T-helper 1 cell treated with Interleukin-12 subunit alpha and Interleukin-12 subunit beta and Interleukin-4 antibody, amounts not matched to agents 30 μg/mL and 1 μg/mL, for 36 hours (primary cell): ENCODE measurements around the gene UBE2U.
"Not testable (repeated sequence)": the region's sequence is repeated elsewhere in the genome, so short reads cannot be mapped to it uniquely, and the experiment has no call there.

Experiments used
- H3K27ac Mint-ChIP-seq: one replicate; pipeline ENCODE4 v1.8.0; 2021; ENCODE audit warnings: mild to moderate bottlenecking, mixed read lengths
- H3K27me3 Mint-ChIP-seq: one replicate; pipeline ENCODE4 v1.8.0; 2021; ENCODE audit warnings: low read depth, mixed read lengths
- H3K36me3 Mint-ChIP-seq: one replicate; pipeline ENCODE4 v1.8.0; 2021; ENCODE audit warnings: low read depth, mixed read lengths
- H3K4me1 Mint-ChIP-seq: one replicate; pipeline ENCODE4 v1.8.0; 2021; ENCODE audit warnings: low read depth, mixed read lengths
- H3K4me3 Mint-ChIP-seq: one replicate; pipeline ENCODE4 v1.8.0; 2021; ENCODE audit warnings: mild to moderate bottlenecking, moderate library complexity, mixed read lengths
- H3K9me3 Mint-ChIP-seq: one replicate; pipeline ENCODE4 v1.8.0; 2021; ENCODE audit warnings: mixed read lengths

Gene UBE2U

DNA sequence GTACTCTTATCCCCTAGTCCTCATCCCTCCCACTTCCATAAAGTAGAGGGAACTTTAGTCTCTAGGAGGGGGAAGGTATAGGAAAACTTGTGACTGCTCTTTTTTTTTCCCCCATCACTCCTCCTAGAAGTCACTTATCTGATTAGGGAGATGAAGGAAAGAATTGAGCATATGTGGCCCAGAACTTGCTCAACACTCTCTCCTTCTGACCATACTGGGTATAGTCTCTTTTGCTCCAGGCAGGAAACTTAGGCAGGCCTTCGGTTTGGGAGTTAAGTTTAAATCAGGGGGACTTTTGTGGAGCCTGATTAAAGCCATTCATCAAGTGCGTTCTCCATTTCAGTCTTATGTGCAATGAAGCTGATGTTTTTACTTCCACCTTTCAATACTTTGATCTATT lies 5.8 kb downstream of the UBE2U start:
- Mint-ChIP-seq H3K36me3 (no peaks in the 10 kb centered on the region), H3K27ac (no peak overlapping the region), H3K9me3 (no peaks in the 10 kb centered on the region), H3K27me3 (peaks cover 23% of the 10 kb centered on the region), H3K4me1 (no peaks in the 10 kb centered on the region), H3K4me3 (no peak overlapping the region)

DNA sequence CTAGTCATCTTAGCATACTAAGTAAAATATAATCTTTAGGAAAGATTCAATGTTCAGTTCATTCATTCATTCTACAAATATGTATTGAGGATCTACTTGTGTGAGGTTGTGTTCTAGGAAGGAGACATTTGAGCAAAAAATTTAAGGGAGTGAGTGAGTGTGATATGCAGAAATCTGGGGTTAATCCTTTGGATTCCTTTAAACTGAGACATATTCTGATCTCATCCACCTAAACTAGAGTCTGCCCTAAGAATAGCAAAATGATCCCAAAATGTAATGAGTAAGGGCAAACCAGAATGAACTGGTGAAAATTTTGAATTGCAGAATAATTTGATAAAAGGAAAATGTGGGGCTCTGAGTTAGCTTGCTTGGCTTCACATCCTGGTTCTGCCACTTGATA lies 8.6 kb downstream of the UBE2U start:
- Mint-ChIP-seq H3K4me3 (no peak overlapping the region), H3K9me3 (no peaks in the 10 kb centered on the region), H3K4me1 (no peaks in the 10 kb centered on the region), H3K27ac (no peak overlapping the region), H3K27me3 (peaks cover 28% of the 10 kb centered on the region), H3K36me3 (no peaks in the 10 kb centered on the region)

DNA sequence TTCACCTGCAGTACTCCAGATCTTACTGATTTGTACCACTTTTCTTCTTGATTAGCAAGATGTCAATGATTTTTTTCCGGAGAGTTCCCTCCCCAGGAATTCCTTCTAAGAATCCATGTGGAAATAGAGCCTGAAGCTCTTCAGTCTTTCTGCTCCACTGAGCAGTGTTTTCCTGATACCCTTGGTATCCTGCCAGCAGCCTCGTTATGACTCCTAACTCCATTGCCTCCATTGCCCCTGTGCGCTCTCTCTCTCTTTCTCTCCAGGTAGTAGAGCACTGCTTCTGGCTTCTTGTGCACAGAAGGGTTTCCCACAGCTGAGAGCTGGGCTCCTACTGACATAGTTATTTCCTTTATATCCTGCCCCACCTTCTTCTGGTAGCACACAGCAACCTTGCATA lies 12.2 kb downstream of the UBE2U start:
- no peaks in the 10 kb centered on the region for H3K4me1 Mint-ChIP-seq
- H3K36me3 Mint-ChIP-seq: no peaks in the 10 kb centered on the region
- no peak overlapping the region for H3K27ac Mint-ChIP-seq
- H3K9me3 Mint-ChIP-seq: no peaks in the 10 kb centered on the region
- H3K4me3 Mint-ChIP-seq: no peak overlapping the region
- H3K27me3 Mint-ChIP-seq: peaks cover 34% of the 10 kb centered on the region

DNA sequence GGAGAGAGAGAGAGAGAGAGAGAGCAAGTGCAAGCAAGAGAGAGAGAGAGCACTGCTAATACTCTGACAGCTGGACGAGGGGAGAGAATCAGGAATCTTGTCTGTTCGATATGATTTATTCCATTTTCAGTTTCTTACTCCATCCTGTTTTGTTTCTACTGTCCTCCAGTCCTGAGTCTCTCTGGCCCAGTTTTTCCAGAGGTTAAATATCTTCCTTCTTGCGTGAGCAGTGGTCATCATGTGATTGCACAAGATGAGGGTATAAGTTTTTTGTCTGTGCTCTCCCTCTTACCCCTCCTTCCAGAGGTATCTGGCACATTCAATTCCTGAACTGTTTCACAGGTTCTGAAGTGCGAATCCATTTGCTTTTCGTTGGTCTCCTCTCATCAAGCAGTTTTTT lies 16.8 kb downstream of the UBE2U start:
- H3K4me3 Mint-ChIP-seq: no peak overlapping the region
- peaks cover 26% of the 10 kb centered on the region for H3K27me3 Mint-ChIP-seq
- H3K27ac Mint-ChIP-seq: no peak overlapping the region
- peaks cover 8% of the 10 kb centered on the region for H3K4me1 Mint-ChIP-seq
- no peaks in the 10 kb centered on the region for H3K9me3 Mint-ChIP-seq
- H3K36me3 Mint-ChIP-seq: no peaks in the 10 kb centered on the region

DNA sequence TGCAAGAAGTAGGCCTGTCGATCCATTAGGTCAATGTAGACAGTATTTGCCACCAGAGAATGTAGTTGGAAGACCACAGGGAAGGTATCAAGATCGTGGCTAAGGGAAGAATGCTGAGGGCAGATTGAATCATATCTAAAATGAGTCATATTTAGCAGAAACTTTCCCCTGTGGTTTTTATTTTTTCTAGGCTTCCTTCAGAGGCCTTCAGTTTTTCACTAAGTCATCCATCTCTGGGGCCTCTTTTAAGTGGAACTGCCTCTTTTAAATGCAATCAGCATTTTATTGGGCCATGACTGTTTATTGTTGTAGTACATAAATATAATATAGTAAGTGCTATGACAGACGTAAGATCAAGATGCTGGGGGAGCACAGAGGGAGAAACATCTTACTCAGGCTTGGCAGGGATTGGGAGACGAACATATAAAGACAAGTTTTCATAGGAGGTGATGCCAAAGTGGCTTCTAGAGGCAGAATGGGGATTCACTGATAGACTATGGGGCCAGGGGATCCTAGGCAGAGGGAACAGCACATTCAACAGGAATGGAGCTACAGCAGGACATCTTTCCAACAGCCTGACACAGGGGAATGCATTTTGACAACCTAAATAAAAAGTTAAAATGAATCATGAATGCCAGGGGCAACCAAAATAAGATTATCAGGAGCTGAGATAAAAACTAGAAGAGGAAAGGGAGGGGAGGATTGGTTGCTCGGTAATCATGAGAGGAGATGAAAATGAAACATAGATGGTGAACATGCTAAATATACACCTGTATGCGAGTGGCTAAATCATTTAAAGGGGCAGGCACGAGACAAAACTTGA lies 20.1 kb downstream of the UBE2U start:
- no peak overlapping the region for H3K4me3 Mint-ChIP-seq
- H3K4me1 Mint-ChIP-seq: peaks cover 8% of the 10 kb centered on the region
- peaks cover 24% of the 10 kb centered on the region for H3K27me3 Mint-ChIP-seq
- H3K9me3 Mint-ChIP-seq: no peaks in the 10 kb centered on the region
- H3K27ac Mint-ChIP-seq: no peak overlapping the region
- H3K36me3 Mint-ChIP-seq: no peaks in the 10 kb centered on the region

DNA sequence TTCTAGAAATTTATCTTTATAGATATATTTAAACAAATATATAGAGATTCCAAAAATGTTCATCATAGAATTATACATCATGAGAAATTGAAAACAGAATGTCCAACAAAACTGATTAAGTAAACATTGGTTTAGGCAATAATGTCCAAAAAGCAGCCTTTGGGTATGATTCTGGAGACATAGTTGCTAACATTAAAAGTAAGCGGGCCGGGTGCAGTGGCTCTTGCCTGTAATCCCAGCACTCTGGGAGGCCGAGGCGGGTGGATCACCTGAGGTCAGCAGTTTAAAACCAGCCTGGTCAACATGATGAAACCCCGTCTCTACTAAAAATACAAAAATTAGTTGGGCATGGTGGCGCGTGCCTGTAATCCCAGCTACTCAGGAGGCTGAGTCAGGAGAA lies 20.8 kb downstream of the UBE2U start:
- H3K4me1 Mint-ChIP-seq, H3K4me3 Mint-ChIP-seq, H3K9me3 Mint-ChIP-seq, H3K36me3 Mint-ChIP-seq, H3K27ac Mint-ChIP-seq: not testable (repeated sequence)
- peaks cover 21% of the 10 kb centered on the region for H3K27me3 Mint-ChIP-seq

DNA sequence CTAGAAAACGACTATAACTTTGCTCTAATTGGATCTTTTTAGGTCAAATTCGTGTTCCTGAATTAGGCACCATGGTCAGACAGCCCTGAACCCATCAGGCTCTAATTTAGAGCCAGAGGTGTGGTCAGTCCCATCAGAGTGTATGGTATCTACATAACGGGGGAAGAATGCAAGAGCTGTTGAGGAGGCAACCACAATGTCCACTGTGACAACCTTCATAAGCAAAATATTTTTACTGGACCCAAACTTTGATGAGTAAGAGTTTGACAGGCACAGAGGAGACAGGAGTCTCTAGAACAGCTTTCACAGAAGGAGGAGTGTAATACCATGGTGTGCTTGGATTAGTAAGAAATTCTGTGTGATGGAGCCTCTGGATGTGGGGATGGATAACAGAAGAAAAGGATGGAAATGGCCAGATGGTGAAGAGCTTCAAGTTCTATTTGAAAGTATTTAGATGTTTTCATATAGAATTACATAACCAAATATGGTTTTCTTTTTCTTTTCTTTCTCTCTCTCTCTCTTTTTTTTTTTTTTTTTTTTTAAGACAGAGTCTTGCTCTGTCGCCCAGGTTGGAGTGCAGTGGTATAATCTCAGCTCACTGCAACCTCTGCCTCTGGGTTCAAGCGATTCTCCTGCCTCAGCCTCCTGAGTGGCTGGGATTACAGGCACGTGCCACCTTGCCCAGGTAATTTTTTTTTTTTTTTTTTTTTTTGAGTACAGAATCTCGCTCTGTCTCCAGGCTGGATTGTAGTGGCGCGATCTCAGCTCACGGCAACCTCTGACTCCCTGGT lies 24.9 kb downstream of the UBE2U start:
- H3K4me1 Mint-ChIP-seq: peaks cover 6% of the 10 kb centered on the region
- H3K36me3 Mint-ChIP-seq: no peaks in the 10 kb centered on the region
- no peak overlapping the region for H3K4me3 Mint-ChIP-seq
- no peaks in the 10 kb centered on the region for H3K9me3 Mint-ChIP-seq
- no peak overlapping the region for H3K27ac Mint-ChIP-seq
- H3K27me3 Mint-ChIP-seq: peaks cover 35% of the 10 kb centered on the region

DNA sequence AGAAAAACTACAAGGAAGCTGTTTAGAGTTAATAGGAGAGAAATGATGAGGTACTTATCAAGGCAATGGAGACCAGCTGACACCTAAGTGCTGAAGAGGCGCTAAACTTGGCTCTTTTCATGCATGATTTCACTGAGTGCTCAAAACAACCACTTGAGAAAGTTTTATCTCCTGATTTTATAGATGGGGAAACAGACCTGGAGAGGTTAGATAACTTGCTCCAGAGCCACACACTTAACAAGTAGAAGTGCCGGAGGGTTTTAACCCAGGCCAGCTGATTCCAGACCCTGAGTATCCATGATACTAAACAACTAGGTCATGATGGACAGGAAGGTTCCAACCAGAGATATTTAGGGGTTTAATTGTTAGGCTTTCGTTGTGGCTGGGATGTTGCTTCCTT lies 25.9 kb downstream of the UBE2U start:
- H3K27me3 Mint-ChIP-seq: peaks cover 44% of the 10 kb centered on the region
- no peak overlapping the region for H3K4me3 Mint-ChIP-seq
- H3K27ac Mint-ChIP-seq: no peak overlapping the region
- no peaks in the 10 kb centered on the region for H3K4me1 Mint-ChIP-seq
- no peaks in the 10 kb centered on the region for H3K36me3 Mint-ChIP-seq
- H3K9me3 Mint-ChIP-seq: no peaks in the 10 kb centered on the region

DNA sequence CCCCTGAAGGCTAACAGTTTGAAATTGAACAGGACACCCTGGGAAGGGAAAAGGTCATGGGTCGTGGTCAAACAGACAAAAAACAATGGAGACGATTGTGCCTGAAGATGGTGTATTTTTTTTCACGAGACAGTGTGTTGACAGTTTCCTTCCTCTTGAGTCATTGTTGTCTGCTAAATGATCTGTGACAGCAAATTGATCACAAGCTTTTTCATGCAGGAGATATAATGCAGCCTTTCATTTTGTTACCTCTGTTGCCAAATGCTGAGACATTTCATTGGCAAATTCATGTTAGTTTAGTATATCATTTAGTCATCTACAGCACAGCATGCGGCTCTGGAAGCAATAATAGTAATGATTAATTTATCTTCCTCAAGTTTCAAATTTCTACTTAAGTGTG lies 27.7 kb downstream of the UBE2U start:
- peaks cover 36% of the 10 kb centered on the region for H3K27me3 Mint-ChIP-seq
- no peaks in the 10 kb centered on the region for H3K9me3 Mint-ChIP-seq
- no peaks in the 10 kb centered on the region for H3K4me1 Mint-ChIP-seq
- no peaks in the 10 kb centered on the region for H3K36me3 Mint-ChIP-seq
- no peak overlapping the region for H3K27ac Mint-ChIP-seq
- H3K4me3 Mint-ChIP-seq: no peak overlapping the region

DNA sequence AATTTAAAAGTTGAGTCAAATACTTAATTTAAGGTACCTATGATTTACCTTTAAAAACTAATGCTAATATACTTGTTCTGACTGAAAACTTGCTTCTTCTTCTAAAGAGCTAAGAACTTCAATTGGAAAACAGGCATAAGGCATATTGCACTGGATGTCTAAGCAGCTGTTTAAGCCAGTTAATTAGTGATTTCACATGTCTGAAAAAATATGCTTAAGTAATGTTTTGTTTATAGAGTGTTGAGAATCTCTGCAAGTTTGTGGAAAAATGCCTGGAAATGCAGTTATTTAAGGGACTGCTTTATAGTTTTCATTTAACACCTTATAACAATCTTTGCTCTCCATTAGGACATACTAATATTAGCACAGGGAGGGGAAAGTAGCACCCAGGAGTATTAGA lies 28.2 kb downstream of the UBE2U start:
- Mint-ChIP-seq H3K9me3 (no peaks in the 10 kb centered on the region), H3K27ac (no peak overlapping the region), H3K36me3 (no peaks in the 10 kb centered on the region), H3K4me3 (no peak overlapping the region), H3K4me1 (no peaks in the 10 kb centered on the region), H3K27me3 (peaks cover 36% of the 10 kb centered on the region)

DNA sequence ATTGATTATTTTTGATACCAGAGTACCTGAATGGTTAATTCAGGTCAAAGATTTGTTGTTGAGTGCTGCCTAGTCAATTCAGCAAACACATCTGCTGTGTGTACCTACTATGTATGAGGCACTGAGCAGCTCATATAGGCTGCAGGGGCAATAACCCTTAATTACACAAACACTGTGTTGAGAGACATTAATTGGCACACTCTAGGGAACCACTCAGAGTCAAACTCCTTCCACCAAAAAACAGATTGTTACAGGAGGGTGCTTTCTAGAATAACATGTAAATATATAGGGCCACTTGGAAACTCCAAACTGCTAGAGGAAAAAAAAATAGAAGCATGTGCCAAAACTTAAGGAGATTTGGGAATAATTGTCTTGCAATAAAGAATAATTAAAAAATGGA lies 31.3 kb downstream of the UBE2U start:
- H3K36me3 Mint-ChIP-seq: no peaks in the 10 kb centered on the region
- no peak overlapping the region for H3K4me3 Mint-ChIP-seq
- no peaks in the 10 kb centered on the region for H3K4me1 Mint-ChIP-seq
- H3K27me3 Mint-ChIP-seq: peaks cover 36% of the 10 kb centered on the region
- H3K9me3 Mint-ChIP-seq: no peaks in the 10 kb centered on the region
- no peak overlapping the region for H3K27ac Mint-ChIP-seq

DNA sequence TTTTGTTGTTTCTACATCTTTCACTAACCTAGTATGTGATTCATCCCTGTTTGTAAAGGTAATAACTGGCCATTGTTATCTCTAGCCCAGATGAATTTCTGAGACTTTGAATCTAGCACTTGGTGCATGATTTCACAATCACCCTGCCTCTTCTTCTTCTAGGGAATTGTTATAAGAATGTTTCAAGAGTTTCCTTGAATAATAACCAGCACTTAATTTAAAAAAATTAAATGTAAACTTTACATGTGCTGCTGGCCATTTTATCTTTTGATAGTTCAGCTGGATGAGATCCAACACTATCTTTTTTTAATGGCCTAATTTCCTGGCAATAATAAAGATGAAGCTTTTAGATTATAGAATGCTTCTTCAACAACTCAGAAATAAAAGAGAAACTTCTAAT lies 31.8 kb downstream of the UBE2U start:
- Mint-ChIP-seq H3K36me3 (no peaks in the 10 kb centered on the region), H3K27ac (no peak overlapping the region), H3K4me1 (no peaks in the 10 kb centered on the region), H3K9me3 (no peaks in the 10 kb centered on the region), H3K27me3 (peaks cover 32% of the 10 kb centered on the region), H3K4me3 (no peak overlapping the region)

DNA sequence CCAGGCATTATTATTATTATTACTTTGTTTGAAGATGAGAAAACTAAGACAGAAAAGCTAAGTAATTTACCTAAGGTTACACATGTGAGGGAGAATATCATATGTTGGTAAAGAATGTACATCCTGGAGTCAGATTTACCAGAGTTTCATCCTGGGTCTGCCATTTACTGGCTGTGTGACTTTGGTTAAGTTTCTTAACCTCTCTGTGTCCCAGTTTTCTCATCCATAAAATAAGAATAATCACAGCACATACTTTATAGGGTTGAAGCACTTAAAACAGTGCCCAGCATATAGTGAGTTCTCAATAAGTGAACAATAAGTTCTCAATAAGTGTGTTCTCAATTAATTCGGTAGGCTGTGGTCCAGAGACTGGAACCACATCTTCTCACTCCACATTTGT lies 32.5 kb downstream of the UBE2U start:
- Mint-ChIP-seq H3K4me3 (no peak overlapping the region), H3K27ac (no peak overlapping the region), H3K27me3 (peaks cover 27% of the 10 kb centered on the region), H3K9me3 (no peaks in the 10 kb centered on the region), H3K4me1 (no peaks in the 10 kb centered on the region), H3K36me3 (no peaks in the 10 kb centered on the region)

DNA sequence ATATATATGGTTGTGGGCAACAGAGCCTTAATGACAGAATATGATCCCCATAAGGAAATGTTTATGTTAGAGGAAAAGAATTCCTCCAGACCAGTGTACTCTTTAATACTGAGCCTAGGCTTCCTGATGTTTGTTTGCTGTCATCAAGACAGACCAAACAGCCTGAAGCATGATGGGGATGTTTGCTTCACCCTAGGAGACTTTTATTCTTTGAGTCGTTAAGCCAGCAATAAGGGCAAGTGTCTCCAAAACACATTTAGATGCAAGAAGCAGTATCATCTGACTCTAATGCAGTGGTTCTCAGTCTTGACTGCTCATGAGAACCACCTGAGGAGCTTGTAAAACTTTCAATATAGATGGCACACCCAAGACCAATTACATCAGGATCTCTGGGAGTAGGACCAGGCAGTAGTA lies 33.1 kb downstream of the UBE2U start:
- H3K27ac Mint-ChIP-seq: no peak overlapping the region
- no peaks in the 10 kb centered on the region for H3K36me3 Mint-ChIP-seq
- H3K4me3 Mint-ChIP-seq: no peak overlapping the region
- H3K4me1 Mint-ChIP-seq: no peaks in the 10 kb centered on the region
- no peaks in the 10 kb centered on the region for H3K9me3 Mint-ChIP-seq
- peaks cover 21% of the 10 kb centered on the region for H3K27me3 Mint-ChIP-seq

DNA sequence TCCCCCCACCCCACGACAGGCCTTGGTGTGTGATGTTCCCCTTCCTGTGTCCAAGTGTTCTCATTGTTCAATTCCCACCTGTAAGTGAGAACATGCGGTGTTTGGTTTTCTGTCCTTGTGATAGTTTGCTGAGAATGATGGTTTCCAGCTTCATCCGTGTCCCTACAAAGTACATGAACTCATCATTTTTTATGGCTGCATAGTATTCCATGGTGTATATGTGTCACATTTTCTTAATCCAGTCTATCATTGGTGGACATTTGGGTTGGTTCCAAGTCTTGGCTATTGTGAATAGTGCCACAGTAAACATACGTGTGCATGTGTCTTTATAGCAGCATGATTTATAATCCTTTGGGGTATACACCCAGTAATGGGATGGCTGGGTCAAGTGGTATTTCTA lies 36.1 kb downstream of the UBE2U start:
- not testable (repeated sequence) for H3K27ac Mint-ChIP-seq, H3K4me3 Mint-ChIP-seq

More for the DNA sequence above, 36.1 kb downstream of the UBE2U start:
- not testable (repeated sequence) for H3K4me1 Mint-ChIP-seq, H3K36me3 Mint-ChIP-seq, H3K27me3 Mint-ChIP-seq, H3K9me3 Mint-ChIP-seq
